GM23248 (cell line): ENCODE data around the gene KRT78. TPM values are rescaled to one million over a fixed set of nuclear protein-coding genes. Genes with fewer than 3 reads are reported as not detected.

Source experiments
- DNase-seq: peaks from one replicate; pipeline ENCODE4 v3.0.0-alpha.2; 2015
- H2AFZ ChIP-seq: fragments of 200-600 bp; sonication (generic); 2 replicates; pipeline ENCODE4 v1.6.1; 2016; ENCODE audit warnings: antibody characterized with exemption
- H3F3A ChIP-seq: fragments of 200-600 bp; sonication (generic); 2 replicates; pipeline ENCODE4 v1.6.1; 2016; ENCODE audit warnings: mild to moderate bottlenecking, antibody characterized with exemption, mixed run types; ENCODE audit not compliant: insufficient read depth
- H3K27ac ChIP-seq: fragments of 200-600 bp; sonication (generic); 2 replicates; pipeline ENCODE4 v1.5.1; 2016; ENCODE audit warnings: mild to moderate bottlenecking
- H3K27me3 ChIP-seq: fragments of 200-600 bp; sonication (generic); replicated peaks from 2 replicates; pipeline ENCODE4 v1.6.1; 2016; ENCODE audit warnings: mild to moderate bottlenecking; ENCODE audit not compliant: insufficient read depth
- H3K36me3 ChIP-seq: fragments of 200-600 bp; sonication (generic); 2 replicates; pipeline ENCODE4 v1.6.1; 2016; ENCODE audit warnings: low read depth, mild to moderate bottlenecking
- H3K4me1 ChIP-seq: fragments of 200-600 bp; sonication (generic); 2 replicates; pipeline ENCODE4 v1.6.1; 2016; ENCODE audit warnings: mild to moderate bottlenecking; ENCODE audit not compliant: insufficient read depth
- H3K4me2 ChIP-seq: fragments of 200-600 bp; sonication (generic); one replicate; pipeline ENCODE4 v1.6.1; 2016; ENCODE audit warnings: mild to moderate bottlenecking; ENCODE audit not compliant: unreplicated experiment
- H3K4me3 ChIP-seq: fragments of 200-600 bp; sonication (generic); 2 replicates; pipeline ENCODE4 v1.5.1; 2016; ENCODE audit warnings: mild to moderate bottlenecking
- H3K79me2 ChIP-seq: fragments of 200-600 bp; sonication (generic); 2 replicates; pipeline ENCODE4 v1.6.1; 2016; ENCODE audit warnings: mild to moderate bottlenecking; ENCODE audit not compliant: insufficient read depth
- H3K9ac ChIP-seq: fragments of 200-600 bp; sonication (generic); 2 replicates; pipeline ENCODE4 v1.6.1; 2016; ENCODE audit warnings: mild to moderate bottlenecking
- H3K9me2 ChIP-seq: fragments of 200-600 bp; sonication (generic); 2 replicates; pipeline ENCODE4 v1.6.1; 2016; ENCODE audit warnings: mixed run types, mild to moderate bottlenecking, moderate library complexity; ENCODE audit not compliant: insufficient read depth
- H3K9me3 ChIP-seq: fragments of 200-600 bp; sonication (generic); one replicate; pipeline ENCODE4 v1.6.1; 2017; ENCODE audit warnings: low read depth
- H4K20me1 ChIP-seq: fragments of 200-600 bp; sonication (generic); 2 replicates; pipeline ENCODE4 v1.6.0; 2016; ENCODE audit not compliant: insufficient read depth
- EZH2 ChIP-seq: fragments of 200-600 bp; sonication (generic); IDR thresholded peaks from 2 replicates; pipeline ENCODE4 v1.6.1; 2018; ENCODE audit warnings: antibody characterized with exemption, mild to moderate bottlenecking; ENCODE audit not compliant: insufficient read depth, poor library complexity, severe bottlenecking
- EZH2phosphoT487 ChIP-seq: fragments of 200-600 bp; sonication (generic); IDR thresholded peaks from 2 replicates; pipeline ENCODE4 v1.6.1; 2018; ENCODE audit warnings: antibody characterized with exemption, moderate library complexity, mild to moderate bottlenecking, low read depth; ENCODE audit not compliant: insufficient read depth
- WGBS, 2 experiments: methylation state at CpG; one replicate each; pipeline ENCODE4 v1.1.6; 2015 to 2017; ENCODE audit warnings: low lambda C conversion rate in 2 of 2, low coverage in 1 of 2; ENCODE audit errors: missing lambda C conversion rate in 2 of 2; 5-methylcytosine and 5-hydroxymethylcytosine counted together
- in situ Hi-C: fragments of 300-500 bp; cut with MboI; formaldehyde crosslinking; loops from 2 replicates; pipeline ENCODE4 v1.15.0; 2020
- polyA plus RNA-seq: library from polyadenylated mRNA; unstranded; fragments of >200 nt; fragmentation: Nextera tagmentation; extraction: Ambion mirVana; gene quantifications from 2 replicates; pipeline ENCODE4 v1.2.1, GENCODE V29; 2016
- total RNA-seq: library from RNA; depleted of rRNA; stranded (reverse); fragments of >200 nt; shearing (Covaris generic); gene quantifications from 2 replicates; pipeline ENCODE4 v1.2.3, GENCODE V29; 2014

KRT78 gene
- total and polyA plus RNA-seq, 2 experiments from 2014 or later: not detected

- Histone ChIP-seq H3K4me1 (no peaks in the 10 kb centered on the region), H2AFZ (no peak overlapping the region), H3F3A (no peaks in the 10 kb centered on the region), H4K20me1 (no peaks in the 10 kb centered on the region), H3K4me3 (no peak overlapping the region), H3K9me2 (no peaks in the 10 kb centered on the region), H3K27ac (no peak overlapping the region), H3K9me3 (no peaks in the 10 kb centered on the region), H3K79me2 (no peaks in the 10 kb centered on the region), H3K4me2 (no peak overlapping the region), H3K36me3 (no peaks in the 10 kb centered on the region), H3K9ac (no peak overlapping the region), H3K27me3 (peaks cover 42% of the 10 kb centered on the region)
- 63 to 70% methylated on average over 11 of the region's 11 CpGs for WGBS, 2 experiments
- in situ Hi-C loops: no loop called here
- TF ChIP-seq EZH2phosphoT487 (no peak), EZH2 (no peak)
- no peak for DNase-seq
These were observed 41.8 kb downstream of the KRT78 start for GRCh38 chr12:52806821-52807543.

- Histone ChIP-seq H3K4me2 (no peak overlapping the region), H3K9me2 (no peaks in the 10 kb centered on the region), H3K9ac (no peak overlapping the region), H3K4me1 (no peaks in the 10 kb centered on the region), H3K36me3 (no peaks in the 10 kb centered on the region), H3K79me2 (no peaks in the 10 kb centered on the region), H4K20me1 (no peaks in the 10 kb centered on the region), H2AFZ (no peak overlapping the region), H3K27me3 (peaks cover 42% of the 10 kb centered on the region), H3K27ac (no peak overlapping the region), H3K9me3 (no peaks in the 10 kb centered on the region), H3K4me3 (no peak overlapping the region), H3F3A (no peaks in the 10 kb centered on the region)
- DNase-seq: no peak
- no peak for TF ChIP-seq EZH2
- TF ChIP-seq EZH2phosphoT487: no peak
- WGBS, 2 experiments: 75 to 83% methylated on average over 3 of the region's 3 CpGs
- in situ Hi-C loops: no loop called here
These were observed 42.5 kb downstream of the KRT78 start for GRCh38 chr12:52806169-52806811.

- WGBS, 2 experiments: 70 to 71% methylated on average over 3 of the region's 3 CpGs
- Histone ChIP-seq H3K9me2 (no peaks in the 10 kb centered on the region), H3K27me3 (peaks cover 38% of the 10 kb centered on the region), H3K9ac (no peak overlapping the region), H3K9me3 (no peaks in the 10 kb centered on the region), H4K20me1 (no peaks in the 10 kb centered on the region), H3K36me3 (no peaks in the 10 kb centered on the region), H3K27ac (no peak overlapping the region), H3K4me3 (no peak overlapping the region), H3F3A (no peaks in the 10 kb centered on the region), H3K79me2 (no peaks in the 10 kb centered on the region), H3K4me2 (no peak overlapping the region), H3K4me1 (no peaks in the 10 kb centered on the region), H2AFZ (no peak overlapping the region)
- no peak for DNase-seq
- in situ Hi-C loops: no loop called here
- TF ChIP-seq EZH2: no peak
- TF ChIP-seq EZH2phosphoT487: no peak
These were observed 43.1 kb downstream of the KRT78 start for GRCh38 chr12:52805739-52806138.

- Histone ChIP-seq H3K4me3 (no peak overlapping the region), H2AFZ (no peak overlapping the region), H3F3A (no peaks in the 10 kb centered on the region), H3K27me3 (peaks cover 31% of the 10 kb centered on the region), H3K36me3 (no peaks in the 10 kb centered on the region), H3K4me2 (no peak overlapping the region), H3K27ac (no peak overlapping the region), H3K79me2 (no peaks in the 10 kb centered on the region), H4K20me1 (no peaks in the 10 kb centered on the region), H3K9me2 (no peaks in the 10 kb centered on the region), H3K9ac (no peak overlapping the region), H3K9me3 (no peaks in the 10 kb centered on the region), H3K4me1 (no peaks in the 10 kb centered on the region)
- in situ Hi-C loops: no loop called here
- DNase-seq: no peak
- 0% methylated on average over 1 of the region's 1 CpG for WGBS, 2 experiments
- no peak for TF ChIP-seq EZH2phosphoT487
- TF ChIP-seq EZH2: no peak
These were observed 43.8 kb downstream of the KRT78 start for GRCh38 chr12:52805000-52805399.
